ENCODE measurements around the gene NSD1. TPM values are rescaled to one million over a fixed set of nuclear protein-coding genes. Genes with fewer than 3 reads are reported as not detected.

NSD1 gene
- total and polyA plus RNA-seq, 2 of the 8 experiments (the other 6 are each of a cell fraction or from before 2014, with no cell fraction given): 22.8 to 168 TPM

GRCh38 chr5:177126771-177127170, 6.8 kb upstream of the NSD1 start:
- no peak overlapping the region for H2BK20ac ChIP-seq (ENCODE audit: low read length)
- peaks cover 6 to 12% of the 10 kb centered on the region in 2 experiments; a peak in 1 of 4 replicates for H3K79me2 ChIP-seq (ENCODE audit: control insufficient read depth in 1 of 2, insufficient read depth in 2 of 2, low read length in 2 of 2)
- DNase-seq (ENCODE audit: low read depth in 1 of 2, low spot score in 2 of 2) (no peak), FAIRE-seq (no peak)
- no peaks in the 10 kb centered on the region for H3K27me3 ChIP-seq (replicated peaks in 1 of 4; ENCODE audit: control insufficient read depth in 3 of 4, extremely low read depth in 1 of 4, insufficient read depth in 3 of 4, low read length in 3 of 4)
- H3K36me3 ChIP-seq (ENCODE audit: control insufficient read depth in 2 of 4, insufficient read depth in 4 of 4, low read length in 3 of 4): no peaks in the 10 kb centered on the region
- H2BK15ac ChIP-seq (ENCODE audit: low read length): no peak overlapping the region
- no peak overlapping the region for H2BK5ac ChIP-seq (ENCODE audit: low read depth, low read length)
- no peak overlapping the region for H4K5ac ChIP-seq (ENCODE audit: insufficient read length, low read depth, low read length)
- no peak overlapping the region for H3K18ac ChIP-seq (ENCODE audit: extremely low read depth, low read length)
- no peak overlapping the region for H2BK12ac ChIP-seq (ENCODE audit: low read depth, low read length)
- H3K14ac ChIP-seq (ENCODE audit: insufficient read length): no peak overlapping the region
- H3K4me2 ChIP-seq (ENCODE audit: insufficient read depth in 1 of 2, low read depth in 2 of 2, low read length in 2 of 2): no peak overlapping the region
- no peak overlapping the region for H2BK120ac ChIP-seq (replicated peaks; ENCODE audit: low read depth, low read length)
- peaks cover 4% of the 10 kb centered on the region; the same call in 1 of the 2 replicates for H3K23me2 ChIP-seq (ENCODE audit: low read depth, low read length)
- no peak overlapping the region for H4K8ac ChIP-seq (ENCODE audit: extremely low read depth, insufficient read depth, low read length)
- H3K4me1 ChIP-seq (replicated peaks in 1 of 4; ENCODE audit: control insufficient read depth in 3 of 4, insufficient read depth in 4 of 4, low read length in 3 of 4): peaks cover 10 to 13% (median 12%) of the 10 kb centered on the region in 4 experiments
- no peak overlapping the region for H3K27ac ChIP-seq (ENCODE audit: low read depth, low read length)
- H3K9ac ChIP-seq (replicated peaks in 1 of 4; ENCODE audit: extremely low read depth in 1 of 4, low read depth in 3 of 4, low read length in 3 of 4): no peak overlapping the region
- peaks cover 2% of the 10 kb centered on the region; the same call in 1 of the 2 replicates for H3K79me1 ChIP-seq (ENCODE audit: low read depth, low read length)
- H3K56ac ChIP-seq (replicated peaks; ENCODE audit: insufficient read length, low read depth, low read length): no peak overlapping the region
- H4K91ac ChIP-seq (replicated peaks; ENCODE audit: insufficient read length, low read length): no peak overlapping the region
- H3K9me3 ChIP-seq (ENCODE audit: insufficient read depth in 2 of 2, low read depth in 1 of 2, low read length in 1 of 2): no peaks in the 10 kb centered on the region; a peak in 1 of 4 replicates
- H3K4me3 ChIP-seq (ENCODE audit: extremely low read depth in 1 of 4, insufficient read depth in 2 of 4, low read depth in 3 of 4, low read length in 4 of 4): no peak overlapping the region
- H3K4ac ChIP-seq (replicated peaks; ENCODE audit: insufficient read length, low read depth, low read length): no peak overlapping the region
- H4K20me1 ChIP-seq (replicated peaks in 1 of 2; ENCODE audit: control insufficient read depth in 1 of 2, insufficient read depth in 2 of 2, low read length in 2 of 2): no peaks in the 10 kb centered on the region
- H2AFZ ChIP-seq (ENCODE audit: low read length): no peak overlapping the region
- ChIA-PET POLR2A (ENCODE audit: partially characterized antibody) (interaction anchor here (0.9 to 2.3 kb wide), 6 partner anchors 11 to 175 kb away, joined by 3 to 5 read pairs (median 4); no protein-coding TSS in a partner anchor), CTCF (ENCODE audit: partially characterized antibody) (interaction anchor here (0.6 to 8.1 kb wide), 6 partner anchors 13 to 183 kb away, joined by 3 to 77 read pairs (median 3); no protein-coding TSS in a partner anchor)
- 100% methylated on average over 1 of the region's 1 CpG; no CpG with 5 or more reads in 1 of the 2 experiments for WGBS, 2 experiments (ENCODE audit: extremely low coverage in 1 of 2, insufficient coverage in 1 of 2, insufficient read length in 1 of 2, insufficient replicate concordance in 2 of 2, low coverage in 1 of 2, low lambda C conversion rate in 2 of 2, missing lambda C conversion rate in 1 of 2)
- TF ChIP-seq TCF12 (IDR thresholded peaks at IDR 0.05; ENCODE audit: low read depth, low read length) (no peak), CEBPB (IDR thresholded peaks at IDR 0.05; ENCODE audit: low read depth, low read length) (no peak), HDAC6 (IDR thresholded peaks at IDR 0.05; ENCODE audit: low read depth, low read length) (no peak)
- H2AK5ac ChIP-seq (ENCODE audit: low read depth, low read length): no peak overlapping the region
- no peak overlapping the region for H3K23ac ChIP-seq (ENCODE audit: insufficient read length)
